ENCODE results near the gene ZSWIM8.
A peak's percentile ranks its signal among the peaks of the same experiment; 100 is the strongest.

The ZSWIM8 gene

GRCh38 chr10:73847031-73847430 lies 61.6 kb downstream of the ZSWIM8 start:
- no peak for DNase-seq

GRCh38 chr10:73848821-73849489 lies 63.5 kb downstream of the ZSWIM8 start:
- peak; percentile 92 for DNase-seq

GRCh38 chr10:73850211-73850610 lies 64.8 kb downstream of the ZSWIM8 start:
- DNase-seq, result no peak

GRCh38 chr10:73850863-73851461 lies 65.6 kb downstream of the ZSWIM8 start:
- DNase-seq, result no peak
